DOHH2 (cell line): Measurements from ENCODE around the gene CT55.

Experiments
- EZH2phosphoT487 ChIP-seq: fragments of 200-600 bp; sonication (generic); IDR thresholded peaks from 2 replicates; pipeline ENCODE4 v1.6.1; 2017; ENCODE audit warnings: borderline replicate concordance, mild to moderate bottlenecking, antibody characterized with exemption, low read length, moderate library complexity, mixed read lengths
- TF ChIP-seq, protein P1 (sequence below): fragments of 200-600 bp; sonication (generic); IDR thresholded peaks from one replicate; pipeline ENCODE4 v1.5.1; 2014; ENCODE audit warnings: antibody characterized with exemption, mild to moderate bottlenecking, low read depth, low read length; ENCODE audit not compliant: poor library complexity, severe bottlenecking

DNA sequence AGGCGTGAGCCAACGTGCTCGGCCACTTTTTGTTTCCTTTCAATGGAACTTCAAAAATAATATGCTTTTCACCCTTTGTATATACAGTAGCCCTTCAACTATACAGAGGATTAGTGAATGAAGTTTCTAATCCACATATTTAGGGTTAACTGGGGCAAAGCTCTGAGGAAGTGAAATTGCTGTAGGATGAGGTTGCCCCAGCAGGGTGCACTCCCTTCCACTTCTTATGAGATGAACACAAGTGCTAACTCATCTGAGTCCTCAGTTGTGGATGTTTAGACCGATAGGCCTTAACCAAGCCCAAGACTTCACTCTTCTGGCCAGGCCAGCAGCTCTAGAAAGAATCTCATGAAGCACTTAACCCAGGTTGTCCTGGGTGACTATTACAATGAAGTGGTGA, 29.1 kb upstream of the CT55 start:
- TF ChIP-seq, protein P1, sequence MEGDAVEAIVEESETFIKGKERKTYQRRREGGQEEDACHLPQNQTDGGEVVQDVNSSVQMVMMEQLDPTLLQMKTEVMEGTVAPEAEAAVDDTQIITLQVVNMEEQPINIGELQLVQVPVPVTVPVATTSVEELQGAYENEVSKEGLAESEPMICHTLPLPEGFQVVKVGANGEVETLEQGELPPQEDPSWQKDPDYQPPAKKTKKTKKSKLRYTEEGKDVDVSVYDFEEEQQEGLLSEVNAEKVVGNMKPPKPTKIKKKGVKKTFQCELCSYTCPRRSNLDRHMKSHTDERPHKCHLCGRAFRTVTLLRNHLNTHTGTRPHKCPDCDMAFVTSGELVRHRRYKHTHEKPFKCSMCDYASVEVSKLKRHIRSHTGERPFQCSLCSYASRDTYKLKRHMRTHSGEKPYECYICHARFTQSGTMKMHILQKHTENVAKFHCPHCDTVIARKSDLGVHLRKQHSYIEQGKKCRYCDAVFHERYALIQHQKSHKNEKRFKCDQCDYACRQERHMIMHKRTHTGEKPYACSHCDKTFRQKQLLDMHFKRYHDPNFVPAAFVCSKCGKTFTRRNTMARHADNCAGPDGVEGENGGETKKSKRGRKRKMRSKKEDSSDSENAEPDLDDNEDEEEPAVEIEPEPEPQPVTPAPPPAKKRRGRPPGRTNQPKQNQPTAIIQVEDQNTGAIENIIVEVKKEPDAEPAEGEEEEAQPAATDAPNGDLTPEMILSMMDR, result no peak
- no peak for TF ChIP-seq EZH2phosphoT487
